Activated naive CD4-positive, alpha-beta T cell treated with anti-CD3 and anti-CD28 coated beads, Interleukin-2, amount 10 ng/mL, durations not matched to agents 7 days and 5 days (primary cell): ENCODE results near the gene LMCD1.

Experiments
- CTCF ChIA-PET: fragments of 350-600 bp; sonication (Branson Sonifier 250); formaldehyde crosslinking; loops from one replicate; lab custom pipeline; 2021; ENCODE audit warnings: antibody characterized with exemption; lab: Charles Lee
- DNase-seq: peaks from one replicate; pipeline ENCODE4 v3.0.0-alpha.2; 2020
- H3K27ac Mint-ChIP-seq: one replicate; pipeline ENCODE4 v1.8.0; 2021; ENCODE audit warnings: mild to moderate bottlenecking, moderate library complexity, mixed read lengths
- H3K27me3 Mint-ChIP-seq: one replicate; pipeline ENCODE4 v1.8.0; 2021; ENCODE audit warnings: mild to moderate bottlenecking, mixed read lengths
- H3K36me3 Mint-ChIP-seq: one replicate; pipeline ENCODE4 v1.8.0; 2021; ENCODE audit warnings: mixed read lengths
- H3K4me1 Mint-ChIP-seq: one replicate; pipeline ENCODE4 v1.8.0; 2021; ENCODE audit warnings: mixed read lengths
- H3K4me3 Mint-ChIP-seq: one replicate; pipeline ENCODE4 v1.8.0; 2021; ENCODE audit warnings: mild to moderate bottlenecking, moderate library complexity, mixed read lengths
- H3K9me3 Mint-ChIP-seq: one replicate; pipeline ENCODE4 v1.8.0; 2021; ENCODE audit warnings: mixed read lengths

The LMCD1 gene

DNA sequence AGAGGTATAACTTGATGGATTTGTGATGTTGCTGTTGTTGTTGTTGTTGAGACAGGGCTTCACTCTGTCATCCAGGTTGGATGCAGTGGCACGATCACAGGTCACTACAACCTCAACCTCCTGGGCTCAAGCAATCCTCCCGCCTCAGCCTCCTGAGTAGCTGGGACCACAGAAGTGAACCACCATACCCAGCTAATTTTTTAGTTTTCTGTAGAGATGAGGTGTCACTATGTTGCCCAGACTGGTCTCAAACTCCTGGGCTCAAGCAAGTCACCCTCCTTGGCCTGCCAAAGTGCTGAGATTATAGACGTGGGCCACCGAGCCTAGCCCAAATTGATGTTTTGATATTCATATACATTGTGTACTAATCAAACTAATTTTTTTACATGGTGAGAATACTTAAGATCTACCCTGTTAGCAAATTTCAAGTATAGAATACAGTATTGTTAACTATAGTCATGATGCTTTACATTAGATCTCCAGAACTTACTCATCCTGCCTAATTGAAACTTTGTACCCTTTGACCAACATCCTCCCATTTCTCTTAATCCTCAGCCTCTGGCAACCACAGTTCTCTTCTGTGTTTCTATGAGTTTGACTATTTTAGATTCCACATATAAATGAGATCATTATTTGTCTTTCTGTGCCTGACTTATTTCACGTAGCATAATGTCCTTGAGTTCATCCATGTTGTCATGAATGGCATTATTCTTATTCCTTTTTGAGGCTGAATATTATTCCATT lies 23.2 kb downstream of the LMCD1 start:
- CTCF ChIA-PET, result no interaction called here
- no peaks in the 10 kb centered on the region for H3K4me1 Mint-ChIP-seq
- H3K36me3 Mint-ChIP-seq, result no peaks in the 10 kb centered on the region
- peaks cover 9% of the 10 kb centered on the region for H3K27me3 Mint-ChIP-seq
- H3K4me3 Mint-ChIP-seq, result no peak overlapping the region
- H3K27ac Mint-ChIP-seq, result no peak overlapping the region
- no peaks in the 10 kb centered on the region for H3K9me3 Mint-ChIP-seq
- DNase-seq, result no peak

DNA sequence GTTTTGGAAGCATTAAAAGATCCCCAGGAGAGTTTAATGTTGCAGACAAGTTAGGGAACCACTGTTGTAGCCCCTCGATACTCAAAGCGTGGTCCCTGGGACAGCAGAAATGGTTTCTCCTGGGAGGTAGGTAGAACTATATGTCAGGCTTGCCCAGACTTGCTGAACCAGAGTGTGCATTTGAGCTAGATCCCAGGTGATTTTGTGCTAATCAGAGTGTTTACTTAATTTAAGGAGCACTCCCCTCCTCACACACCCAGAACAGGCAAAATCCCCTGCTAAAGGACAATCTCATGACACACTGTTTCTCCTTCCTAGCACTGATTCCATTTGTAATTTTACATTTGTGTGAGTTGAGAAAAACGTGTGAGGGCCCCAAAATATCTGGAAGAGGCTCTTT lies 24.3 kb downstream of the LMCD1 start:
- Mint-ChIP-seq H3K9me3 (no peaks in the 10 kb centered on the region), H3K4me3 (no peak overlapping the region)
- CTCF ChIA-PET, result no interaction called here

DNA sequence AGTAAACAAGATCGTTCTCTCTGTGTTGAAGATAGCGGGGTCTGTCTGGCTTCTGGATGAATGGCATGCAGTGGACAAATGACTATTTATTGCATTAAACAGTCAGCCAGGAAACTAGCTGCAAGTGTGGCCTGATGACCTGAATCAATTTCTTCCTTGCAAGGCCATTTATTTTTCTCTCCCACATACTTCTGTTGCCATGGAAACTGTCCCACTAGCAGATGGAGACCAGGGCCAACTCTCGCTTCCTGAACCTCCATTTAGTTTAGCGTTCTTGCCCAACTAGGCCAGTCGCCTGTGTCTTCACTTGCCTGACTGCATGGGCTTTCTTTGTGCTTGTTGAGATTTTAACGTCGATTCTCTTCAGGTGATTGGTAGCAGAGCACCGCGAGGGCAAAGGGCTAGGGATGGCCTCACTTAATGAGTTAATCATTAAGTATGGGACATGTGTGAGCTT lies 27.6 kb downstream of the LMCD1 start:
- Mint-ChIP-seq H3K27ac (no peak overlapping the region), H3K27me3 (peaks cover 11% of the 10 kb centered on the region), H3K4me1 (no peaks in the 10 kb centered on the region), H3K9me3 (no peaks in the 10 kb centered on the region), H3K36me3 (no peaks in the 10 kb centered on the region), H3K4me3 (no peak overlapping the region)
- CTCF ChIA-PET, result no interaction called here
- no peak for DNase-seq

More for the DNA sequence above, 24.3 kb downstream of the LMCD1 start:
- DNase-seq, result no peak
- no peaks in the 10 kb centered on the region for H3K36me3 Mint-ChIP-seq
- peaks cover 9% of the 10 kb centered on the region for H3K27me3 Mint-ChIP-seq
- H3K4me1 Mint-ChIP-seq, result no peaks in the 10 kb centered on the region
- no peak overlapping the region for H3K27ac Mint-ChIP-seq

DNA sequence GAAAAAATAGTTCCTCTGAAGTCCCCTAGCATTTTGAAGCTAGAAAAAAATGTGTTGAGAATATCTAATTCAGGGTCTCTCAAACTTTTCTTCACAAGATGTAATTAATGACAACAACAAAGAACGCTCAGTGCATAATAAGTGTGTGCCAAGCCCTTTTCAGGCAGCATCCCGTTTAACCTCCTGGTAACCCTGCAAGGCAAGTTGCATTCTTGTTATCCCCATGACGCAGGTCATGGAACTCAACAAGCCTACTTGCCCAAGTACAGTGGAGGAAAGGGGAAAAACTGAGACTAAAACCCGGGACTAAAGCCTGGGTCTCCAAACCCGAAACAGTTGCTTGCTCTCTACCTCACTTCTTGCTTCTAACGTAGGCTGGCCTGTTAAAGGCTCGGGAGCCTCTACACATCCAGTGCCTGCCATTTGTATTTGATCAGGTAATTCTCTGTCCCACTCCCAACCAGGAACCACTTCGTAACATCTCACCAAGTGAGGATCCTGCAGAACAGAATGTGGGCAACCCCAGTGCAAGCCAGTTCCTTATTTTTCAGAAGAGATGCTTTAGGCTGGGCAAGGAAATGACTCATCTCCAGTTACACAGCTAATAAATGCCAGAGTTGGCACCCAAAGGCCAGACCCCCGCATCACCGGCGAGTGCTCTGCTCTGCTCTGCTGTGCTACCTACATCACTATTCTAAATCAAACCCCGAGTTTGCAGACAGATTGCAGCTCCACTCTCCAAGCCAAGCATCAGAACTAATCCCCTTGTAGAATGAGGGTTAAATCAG lies 28.3 kb downstream of the LMCD1 start:
- no peak overlapping the region for H3K4me3 Mint-ChIP-seq
- H3K27ac Mint-ChIP-seq, result no peak overlapping the region
- H3K9me3 Mint-ChIP-seq, result no peaks in the 10 kb centered on the region
- no peak for DNase-seq
- CTCF ChIA-PET, result no interaction called here
- no peaks in the 10 kb centered on the region for H3K4me1 Mint-ChIP-seq
- no peaks in the 10 kb centered on the region for H3K36me3 Mint-ChIP-seq
- peaks cover 11% of the 10 kb centered on the region for H3K27me3 Mint-ChIP-seq

DNA sequence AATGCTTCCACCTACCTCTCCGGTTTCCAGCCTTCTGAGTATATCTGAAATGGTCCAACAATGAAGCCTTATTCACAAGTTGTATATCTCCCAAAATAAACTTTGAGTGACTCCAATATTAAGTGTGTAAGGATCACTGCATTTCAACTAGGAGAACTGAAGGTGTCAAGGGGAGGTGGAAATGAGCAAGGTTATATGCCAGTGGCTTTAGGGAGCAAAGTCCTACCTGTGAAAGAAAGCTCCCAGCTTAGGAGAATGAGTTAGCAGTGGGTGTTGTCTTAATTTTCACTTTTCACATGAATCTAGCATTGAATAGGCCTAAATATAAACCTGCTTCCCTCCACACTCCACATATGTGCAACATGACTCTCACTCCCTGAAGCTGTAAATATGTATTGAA lies 29.0 kb downstream of the LMCD1 start:
- Mint-ChIP-seq H3K27ac (no peak overlapping the region), H3K9me3 (no peaks in the 10 kb centered on the region), H3K4me3 (no peak overlapping the region), H3K36me3 (no peaks in the 10 kb centered on the region), H3K27me3 (peaks cover 11% of the 10 kb centered on the region), H3K4me1 (no peaks in the 10 kb centered on the region)
- CTCF ChIA-PET, result no interaction called here
- no peak for DNase-seq

DNA sequence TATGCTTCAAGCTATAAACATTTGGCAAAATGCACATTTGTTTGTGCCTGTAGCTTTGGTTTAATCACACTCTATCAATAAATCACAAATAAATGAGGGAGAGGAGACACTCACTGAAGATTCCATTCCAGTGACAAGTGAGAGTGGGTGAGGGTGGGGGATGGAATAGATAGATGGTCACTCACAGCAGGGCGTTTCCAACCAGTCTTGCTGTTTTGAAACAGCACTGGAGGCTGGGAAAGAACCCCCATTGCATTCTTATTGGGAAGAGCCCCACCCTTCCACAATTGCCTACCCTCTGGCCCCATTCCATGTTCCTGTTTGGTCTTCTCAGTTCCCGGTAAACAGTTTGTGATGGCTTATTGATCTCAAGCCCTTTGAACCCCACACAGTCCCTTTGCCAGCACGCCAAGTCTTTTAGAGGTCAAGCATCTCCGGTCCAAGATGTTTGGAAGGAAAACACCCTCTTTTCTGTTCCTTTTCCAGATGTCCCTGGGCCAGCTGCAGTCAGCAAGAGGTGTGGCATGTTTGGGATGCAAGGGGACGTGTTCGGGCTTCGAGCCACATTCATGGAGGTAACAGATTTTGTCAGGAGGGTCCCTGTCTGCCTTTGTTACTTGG lies 30.7 kb downstream of the LMCD1 start:
- H3K4me1 Mint-ChIP-seq, result no peaks in the 10 kb centered on the region
- no peak overlapping the region for H3K4me3 Mint-ChIP-seq
- H3K27ac Mint-ChIP-seq, result no peak overlapping the region
- H3K27me3 Mint-ChIP-seq, result peaks cover 11% of the 10 kb centered on the region
- DNase-seq, result no peak
- no peaks in the 10 kb centered on the region for H3K9me3 Mint-ChIP-seq
- H3K36me3 Mint-ChIP-seq, result no peaks in the 10 kb centered on the region
- CTCF ChIA-PET, result no interaction called here

DNA sequence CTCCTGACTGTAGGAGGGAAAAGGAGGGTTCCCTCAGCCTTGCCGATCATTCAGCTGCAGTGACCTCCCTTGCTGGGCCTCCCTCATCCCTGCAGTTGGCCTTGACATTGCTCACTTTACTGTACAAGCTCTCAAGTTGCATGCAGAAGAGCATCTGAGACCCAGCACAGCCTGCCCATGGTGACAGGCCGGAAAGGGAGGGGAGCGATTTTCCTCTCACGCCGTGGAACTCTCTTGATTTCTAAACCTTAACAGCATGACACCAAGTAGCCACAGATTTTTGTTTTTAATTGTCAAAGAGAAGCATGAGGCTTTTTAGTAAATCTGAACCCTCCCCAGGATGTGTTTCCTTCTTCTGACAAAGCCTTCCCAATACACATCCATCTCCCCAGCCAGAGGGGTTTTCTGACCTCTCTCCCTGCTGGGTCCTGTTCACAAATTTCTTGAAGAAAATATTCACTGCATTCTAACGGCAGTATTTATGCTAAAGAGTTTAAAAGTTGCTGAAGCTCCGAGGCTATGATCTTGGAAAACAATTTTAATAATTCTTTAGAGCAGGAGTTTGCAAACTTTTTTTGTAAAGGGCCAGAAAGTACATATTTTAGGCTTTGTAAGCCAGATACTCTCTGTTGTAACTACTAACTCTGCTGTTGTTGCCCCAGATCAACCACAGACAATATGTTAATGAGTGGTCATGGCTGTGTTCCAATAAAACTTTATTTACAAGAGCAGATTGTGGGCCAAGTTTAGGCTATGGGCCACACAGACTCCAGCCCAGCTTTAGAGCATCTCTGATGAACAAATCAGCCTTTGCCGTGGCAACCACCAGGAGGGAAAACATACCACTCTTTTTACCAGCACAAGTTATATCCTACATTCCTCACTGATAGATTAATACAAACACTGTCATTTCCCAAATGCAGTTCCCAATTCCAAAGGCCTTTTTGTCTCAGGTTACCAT lies 34.8 kb downstream of the LMCD1 start:
- Mint-ChIP-seq H3K4me1 (no peaks in the 10 kb centered on the region), H3K9me3 (no peaks in the 10 kb centered on the region), H3K27me3 (peaks cover 11% of the 10 kb centered on the region), H3K4me3 (no peak overlapping the region), H3K27ac (no peak overlapping the region), H3K36me3 (no peaks in the 10 kb centered on the region)
- no peak for DNase-seq
- CTCF ChIA-PET, result no interaction called here

DNA sequence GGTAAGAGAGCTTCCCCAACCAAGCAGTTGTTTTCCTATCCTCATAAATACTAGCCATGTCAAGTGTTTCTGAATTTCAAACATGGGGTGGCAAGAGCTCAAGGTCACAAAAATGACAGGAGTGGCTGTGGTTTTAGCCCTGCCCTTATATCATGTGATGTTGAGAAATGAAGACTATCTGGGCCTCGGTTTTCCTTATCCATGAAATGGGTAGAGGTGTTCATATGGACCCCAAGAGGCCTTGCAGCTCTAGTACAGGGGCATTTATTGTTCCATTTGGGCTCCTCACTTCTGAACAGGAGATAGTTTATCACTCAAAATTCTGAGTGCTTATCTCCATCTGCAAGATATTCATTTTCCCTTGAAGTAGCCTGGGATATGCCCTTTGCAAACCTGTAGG lies 35.8 kb downstream of the LMCD1 start:
- no peaks in the 10 kb centered on the region for H3K36me3 Mint-ChIP-seq
- CTCF ChIA-PET, result no interaction called here
- no peak for DNase-seq
- H3K27ac Mint-ChIP-seq, result no peak overlapping the region
- no peak overlapping the region for H3K4me3 Mint-ChIP-seq
- H3K9me3 Mint-ChIP-seq, result no peaks in the 10 kb centered on the region
- peaks cover 9% of the 10 kb centered on the region for H3K27me3 Mint-ChIP-seq
- H3K4me1 Mint-ChIP-seq, result no peaks in the 10 kb centered on the region

DNA sequence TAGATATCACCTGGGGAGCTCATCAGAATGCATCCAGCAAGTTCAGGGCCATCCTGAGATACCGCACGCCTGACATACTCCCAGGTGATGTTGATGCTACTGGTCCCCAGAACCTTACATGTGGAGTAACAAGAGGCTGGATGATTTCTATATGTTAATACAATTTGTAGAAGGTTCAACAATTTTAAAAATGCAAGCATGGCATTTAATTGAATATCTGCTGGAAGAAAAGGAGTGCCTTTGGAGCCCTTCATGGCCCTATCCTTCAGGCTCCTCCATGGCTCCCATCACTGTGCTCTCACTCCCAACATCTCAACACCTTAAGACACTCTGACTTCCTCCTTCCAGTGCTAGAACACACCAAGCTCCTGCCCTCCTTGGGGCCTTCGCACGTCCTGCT lies 36.6 kb downstream of the LMCD1 start:
- H3K4me1 Mint-ChIP-seq, result no peaks in the 10 kb centered on the region
- no peaks in the 10 kb centered on the region for H3K9me3 Mint-ChIP-seq
- no peaks in the 10 kb centered on the region for H3K36me3 Mint-ChIP-seq
- CTCF ChIA-PET, result no interaction called here
- peaks cover 2% of the 10 kb centered on the region for H3K27me3 Mint-ChIP-seq
- no peak overlapping the region for H3K27ac Mint-ChIP-seq
- no peak for DNase-seq
- H3K4me3 Mint-ChIP-seq, result no peak overlapping the region

DNA sequence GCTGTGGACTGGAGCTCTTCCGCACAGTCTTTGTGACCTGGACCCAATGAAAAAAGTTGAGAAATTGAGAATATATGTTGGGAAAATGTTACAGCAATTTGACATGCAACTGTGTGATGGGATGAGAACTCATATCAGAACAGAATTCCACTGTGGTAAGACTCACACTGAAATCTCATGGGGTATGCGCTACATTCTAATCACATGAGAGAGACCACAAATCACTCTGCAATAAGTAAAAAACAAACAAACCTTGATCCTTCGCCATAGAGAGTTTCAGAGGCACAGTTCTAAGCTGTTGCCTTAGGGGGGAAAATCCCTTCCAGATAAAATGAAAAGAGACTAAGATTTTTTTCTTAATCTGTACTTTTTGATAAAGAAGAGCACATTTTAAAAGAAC lies 37.3 kb downstream of the LMCD1 start:
- Mint-ChIP-seq H3K27me3 (no peaks in the 10 kb centered on the region), H3K36me3 (no peaks in the 10 kb centered on the region), H3K9me3 (no peaks in the 10 kb centered on the region), H3K4me3 (no peak overlapping the region), H3K4me1 (no peaks in the 10 kb centered on the region), H3K27ac (no peak overlapping the region)
- CTCF ChIA-PET, result no interaction called here
- DNase-seq, result no peak

DNA sequence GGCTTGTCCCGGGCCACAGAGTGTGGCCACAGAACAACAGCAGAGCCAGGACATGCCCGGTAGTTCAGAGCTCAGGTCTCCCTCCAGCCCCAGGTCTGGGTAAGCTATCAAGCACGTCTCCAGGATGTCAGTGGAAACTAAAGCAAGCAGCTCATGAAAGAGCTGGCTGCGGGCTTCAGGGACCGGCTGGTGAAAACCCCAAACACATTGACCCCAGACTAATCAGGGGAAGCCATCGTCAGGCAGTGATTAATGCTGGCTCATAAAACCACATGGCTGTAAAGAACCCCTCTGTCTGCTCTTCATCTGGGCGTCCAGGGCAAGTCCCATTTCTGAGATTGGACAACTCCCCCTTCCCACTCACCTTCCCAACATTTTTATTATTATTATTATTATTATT lies 37.8 kb downstream of the LMCD1 start:
- Mint-ChIP-seq H3K4me1 (no peaks in the 10 kb centered on the region), H3K27ac (no peak overlapping the region), H3K27me3 (no peaks in the 10 kb centered on the region), H3K36me3 (no peaks in the 10 kb centered on the region), H3K4me3 (no peak overlapping the region), H3K9me3 (no peaks in the 10 kb centered on the region)
- CTCF ChIA-PET, result no interaction called here
- DNase-seq, result no peak

DNA sequence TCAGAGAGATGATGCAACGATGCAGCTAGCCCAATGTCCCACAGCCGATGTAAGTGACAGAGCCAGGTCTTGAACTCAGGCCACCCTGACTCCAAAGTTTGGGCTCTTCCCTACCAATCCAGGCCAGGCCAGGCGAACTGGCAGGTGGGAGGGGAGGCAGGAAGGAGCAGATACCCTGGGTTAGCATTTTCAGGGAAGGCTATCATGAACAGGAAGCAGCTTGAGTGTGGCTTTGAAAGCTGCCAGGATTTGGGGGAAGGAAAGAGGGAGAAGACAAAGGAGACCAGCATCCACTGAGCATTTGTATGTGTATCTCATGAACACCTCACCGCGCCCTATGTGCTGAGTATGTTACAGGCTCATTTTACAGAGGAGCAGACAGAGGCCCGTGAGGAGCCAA lies 38.8 kb downstream of the LMCD1 start:
- H3K27ac Mint-ChIP-seq, result no peak overlapping the region
- H3K9me3 Mint-ChIP-seq, result no peaks in the 10 kb centered on the region
- H3K27me3 Mint-ChIP-seq, result no peaks in the 10 kb centered on the region
- DNase-seq, result no peak
- no peak overlapping the region for H3K4me3 Mint-ChIP-seq
- H3K4me1 Mint-ChIP-seq, result no peaks in the 10 kb centered on the region
- no peaks in the 10 kb centered on the region for H3K36me3 Mint-ChIP-seq
- CTCF ChIA-PET, result no interaction called here

DNA sequence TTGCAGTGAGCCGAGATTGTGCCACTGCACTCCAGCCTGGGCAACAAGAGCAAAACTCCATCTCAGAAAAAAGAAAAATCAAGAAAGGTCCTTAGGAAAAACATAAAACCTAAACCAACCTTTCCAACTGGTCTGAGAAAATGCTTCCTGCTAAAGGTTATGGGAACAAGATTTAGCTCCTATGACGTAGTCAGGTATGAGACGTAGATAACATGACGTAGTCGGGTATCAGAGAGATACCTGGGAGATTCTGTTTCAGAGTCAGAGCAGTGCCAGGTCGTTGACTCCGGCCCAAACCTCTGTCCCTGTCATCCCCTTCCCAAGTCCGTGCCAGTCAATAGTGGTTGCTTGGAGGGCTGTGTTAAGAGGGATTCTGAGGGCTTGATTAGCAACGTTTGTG lies 39.9 kb downstream of the LMCD1 start:
- no peak overlapping the region for H3K4me3 Mint-ChIP-seq
- CTCF ChIA-PET, result no interaction called here
- no peaks in the 10 kb centered on the region for H3K4me1 Mint-ChIP-seq
- no peak overlapping the region for H3K27ac Mint-ChIP-seq
- H3K36me3 Mint-ChIP-seq, result no peaks in the 10 kb centered on the region
- no peaks in the 10 kb centered on the region for H3K9me3 Mint-ChIP-seq
- H3K27me3 Mint-ChIP-seq, result no peaks in the 10 kb centered on the region
- no peak for DNase-seq
